T-cell (primary cell): ENCODE results near the gene HERPUD2. TPM values are rescaled to one million over a fixed set of nuclear protein-coding genes. Genes with fewer than 3 reads are reported as not detected.
"Not testable (repeated sequence)": the region's sequence is repeated elsewhere in the genome, so short reads cannot be mapped to it uniquely, and the experiment has no call there.

Experiments
- ATAC-seq, 4 experiments: fragments of 200-7000 bp in 3 of 4; fragments of 150-1000 bp in 1 of 4; cut with Tn5 transposase; replicated peaks in 1 of 4; 1 replicate in 3 of 4; 2 replicates in 1 of 4; pipeline ENCODE4 v1.10.0; 2021; ENCODE audit warnings: moderate library complexity in 3 of 4, mild to moderate bottlenecking in 2 of 4, moderate number of reproducible peaks in 1 of 4
- CTCF ChIA-PET, 2 donors: fragments of 300-600 bp; sonication (Branson Sonifier 250); formaldehyde crosslinking; loops; one replicate each; lab custom pipeline; 2022; ENCODE audit warnings: antibody characterized with exemption in 2 of 2; lab: Charles Lee
- POLR2A ChIA-PET, 2 donors: fragments of 300-600 bp; sonication (Branson Sonifier 250); formaldehyde crosslinking; loops; one replicate each; lab custom pipeline; 2022; ENCODE audit warnings: antibody characterized with exemption in 2 of 2; lab: Charles Lee
- DNase-seq, 35 experiments: peaks; one replicate each; pipeline versions ENCODE4 v3.0.0 to v3.0.0-alpha.2; 2013 to 2023
- H3K27ac ChIP-seq: one replicate; pipeline ENCODE4 v1.5.1; 2013; ENCODE audit warnings: low read length
- H3K27me3 ChIP-seq, 2 experiments: replicated peaks in 1 of 2; 1 replicate in 1 of 2; 2 replicates in 1 of 2; pipeline versions ENCODE4 v1.6.1 to v1.7.0; 2013; ENCODE audit warnings: low read length in 1 of 2, mixed read lengths in 1 of 2; ENCODE audit not compliant: control insufficient read depth in 2 of 2, insufficient read depth in 2 of 2; ENCODE audit errors: extremely low read depth in 1 of 2
- H3K36me3 ChIP-seq, 2 donors: 1 replicate in 1 of 2; 2 replicates in 1 of 2; pipeline versions ENCODE4 v1.6.1 to v1.7.0; 2013; ENCODE audit warnings: low read length in 1 of 2; ENCODE audit not compliant: control insufficient read depth in 2 of 2, insufficient read depth in 1 of 2; ENCODE audit errors: extremely low read depth in 1 of 2
- H3K4me1 ChIP-seq, 2 experiments: 1 replicate in 1 of 2; 2 replicates in 1 of 2; pipeline versions ENCODE4 v1.6.1 to v1.7.0; 2013; ENCODE audit warnings: low read length in 2 of 2, mixed read lengths in 1 of 2; ENCODE audit not compliant: insufficient read depth in 2 of 2, control insufficient read depth in 1 of 2; ENCODE audit errors: extremely low read depth in 1 of 2
- H3K4me3 ChIP-seq, 2 donors: 1 replicate in 1 of 2; 2 replicates in 1 of 2; pipeline versions ENCODE4 v1.5.1 to v1.7.0; 2013; ENCODE audit warnings: mild to moderate bottlenecking in 2 of 2, low read length in 1 of 2, moderate library complexity in 1 of 2; ENCODE audit not compliant: control insufficient read depth in 1 of 2; ENCODE audit errors: extremely low read depth in 1 of 2
- H3K9me3 ChIP-seq: 2 replicates; pipeline ENCODE4 v1.7.0; 2013
- H3K27ac Mint-ChIP-seq, 2 donors: one replicate each; pipeline ENCODE4 v1.8.0; 2020 to 2021; ENCODE audit warnings: mild to moderate bottlenecking in 2 of 2, mixed read lengths in 2 of 2
- H3K27me3 Mint-ChIP-seq, 2 donors: one replicate each; pipeline ENCODE4 v1.8.0; 2021 to 2022; ENCODE audit warnings: mixed read lengths in 2 of 2
- H3K36me3 Mint-ChIP-seq: one replicate; pipeline ENCODE4 v1.8.0; 2021; ENCODE audit warnings: mixed read lengths
- H3K4me1 Mint-ChIP-seq, 3 donors: one replicate each; pipeline ENCODE4 v1.8.0; 2020 to 2022; ENCODE audit warnings: mixed read lengths in 3 of 3, mild to moderate bottlenecking in 1 of 3
- H3K4me3 Mint-ChIP-seq, 3 donors: one replicate each; pipeline ENCODE4 v1.8.0; 2020 to 2022; ENCODE audit warnings: mild to moderate bottlenecking in 3 of 3, mixed read lengths in 3 of 3, moderate library complexity in 3 of 3
- H3K9me3 Mint-ChIP-seq, 3 donors: one replicate each; pipeline ENCODE4 v1.8.0; 2020 to 2022; ENCODE audit warnings: mixed read lengths in 3 of 3
- WGBS: methylation state at CpG from one replicate; pipeline ENCODE4 v1.1.5; 2013; ENCODE audit warnings: missing lambda C conversion rate; ENCODE audit not compliant: insufficient coverage; 5-methylcytosine and 5-hydroxymethylcytosine counted together
- total RNA-seq, 35 experiments: library from RNA in 6 of 35; stranded (reverse) in 6 of 35; fragments of 120-200 nt in 1 of 35; gene quantifications; one replicate each; pipeline versions ENCODE4 v1.2.1 to v1.2.4 and lab custom pipeline; 2013 to 2026

HERPUD2 gene
- total RNA-seq, 5 donors from 2014 or later (not counting 1 experiment from before 2014, with no cell fraction given): 58.4 to 122 (median 67.5) TPM

DNA sequence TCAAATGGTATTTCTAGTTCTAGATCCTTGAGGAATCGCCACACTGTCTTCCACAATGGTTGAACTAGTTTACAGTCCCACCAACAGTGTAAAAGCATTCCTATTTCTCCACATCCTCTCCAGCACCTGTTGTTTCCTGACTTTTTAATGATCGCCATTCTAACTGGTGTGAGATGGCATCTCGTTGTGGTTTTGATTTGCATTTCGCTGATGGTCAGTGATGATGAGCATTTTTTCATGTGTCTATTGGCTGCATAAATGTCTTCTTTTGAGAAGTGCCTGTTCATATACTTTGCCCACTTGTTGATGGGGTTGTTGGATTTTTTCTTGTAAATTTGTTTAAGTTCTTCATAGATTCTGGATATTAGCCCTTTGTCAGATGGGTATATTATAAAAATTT is 34.5 kb downstream of the HERPUD2 start:
- H3K27ac ChIP-seq, H3K4me3 ChIP-seq, H3K27me3 ChIP-seq, H3K9me3 ChIP-seq, H3K4me1 ChIP-seq, H3K27me3 Mint-ChIP-seq, H3K27ac Mint-ChIP-seq, CTCF ChIA-PET, POLR2A ChIA-PET, H3K4me3 Mint-ChIP-seq, DNase-seq, ATAC-seq: not testable (repeated sequence)
- Mint-ChIP-seq H3K36me3 (peaks cover 85% of the 10 kb centered on the region), H3K4me1 (peaks cover 43 to 57% (median 46%) of the 10 kb centered on the region in 3 donors), H3K9me3 (peaks cover 4 to 11% (median 7%) of the 10 kb centered on the region in 3 donors)
- peaks cover 9 to 21% of the 10 kb centered on the region in 2 donors for H3K36me3 ChIP-seq
- 100% methylated on average over 2 of the region's 4 CpGs for WGBS

DNA sequence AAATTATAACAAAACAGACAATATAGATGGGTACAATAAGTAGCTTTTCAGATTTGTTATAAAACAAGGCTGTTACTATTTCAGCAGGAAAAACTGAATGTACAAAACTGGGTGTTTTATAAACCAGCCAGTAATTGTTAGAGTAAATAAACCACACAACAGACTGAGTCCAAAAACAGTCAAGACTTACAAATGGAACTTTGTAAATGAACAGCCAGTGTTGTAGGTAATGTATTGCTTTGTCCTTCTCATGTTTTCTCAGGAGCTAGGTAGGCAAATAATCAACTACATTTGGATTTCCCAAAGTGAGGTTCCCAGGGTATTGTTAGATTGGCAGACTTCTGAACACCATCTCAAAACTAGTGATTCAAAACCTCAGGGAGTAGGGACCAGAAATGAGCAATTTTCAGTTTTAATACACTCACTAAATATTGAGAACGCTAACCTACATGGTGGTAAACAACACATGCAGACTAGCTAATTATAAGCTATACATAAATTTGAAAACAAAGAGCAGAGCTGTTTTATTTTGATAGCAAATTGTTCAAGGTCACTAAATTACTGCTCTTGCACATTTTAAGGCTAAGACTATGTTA is 36.2 kb downstream of the HERPUD2 start:
- CTCF ChIA-PET: interaction anchor here (0.5 to 1.8 kb wide), 6 partner anchors 12 to 148 kb away, joined by 3 to 5 read pairs (median 3); partner anchors contain the start of gene SEPTIN7 (in 1 of the 2)
- Mint-ChIP-seq H3K4me3 (no peak overlapping the region), H3K27me3 (no peaks in the 10 kb centered on the region), H3K36me3 (peaks cover 81% of the 10 kb centered on the region), H3K27ac (peak overlapping the region in 1 of 2 donors; percentile 83), H3K4me1 (peaks cover 52 to 66% (median 56%) of the 10 kb centered on the region in 3 donors), H3K9me3 (peaks cover 7 to 13% (median 9%) of the 10 kb centered on the region in 3 donors)
- POLR2A ChIA-PET: interaction anchor here (0.6 kb wide), 2 partner anchors 32 to 1698 kb away, joined by 3 read pairs; no protein-coding TSS in a partner anchor
- Histone ChIP-seq H3K27me3 (no peaks in the 10 kb centered on the region), H3K27ac (no peak overlapping the region), H3K36me3 (peaks cover 0 to 9% of the 10 kb centered on the region in 2 donors), H3K4me3 (no peak overlapping the region), H3K4me1 (peaks cover 0 to 6% of the 10 kb centered on the region in 2 experiments), H3K9me3 (no peaks in the 10 kb centered on the region)
- ATAC-seq (no peak), DNase-seq (no peak)
- WGBS: no CpG with 5 or more reads among the region's 1 CpG

DNA sequence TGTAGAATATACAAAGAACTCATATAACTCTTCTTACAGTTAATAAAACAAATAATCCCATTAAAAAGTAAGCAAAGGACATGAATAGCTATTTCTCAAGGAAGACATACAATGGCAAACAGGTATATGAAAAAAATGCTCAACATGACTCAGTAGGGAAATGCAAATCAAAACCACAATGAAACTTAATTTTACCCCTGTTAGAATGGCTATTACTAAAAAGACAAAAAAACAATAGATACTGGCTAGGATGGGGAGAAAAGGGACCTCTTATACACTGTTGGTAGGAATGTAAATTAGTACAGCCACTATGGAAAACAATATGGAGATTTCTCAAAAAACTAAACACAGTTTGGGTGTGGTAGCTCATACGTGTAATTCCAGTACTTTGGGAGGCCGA is 37.8 kb downstream of the HERPUD2 start:
- POLR2A ChIA-PET: no interaction called here

DNA sequence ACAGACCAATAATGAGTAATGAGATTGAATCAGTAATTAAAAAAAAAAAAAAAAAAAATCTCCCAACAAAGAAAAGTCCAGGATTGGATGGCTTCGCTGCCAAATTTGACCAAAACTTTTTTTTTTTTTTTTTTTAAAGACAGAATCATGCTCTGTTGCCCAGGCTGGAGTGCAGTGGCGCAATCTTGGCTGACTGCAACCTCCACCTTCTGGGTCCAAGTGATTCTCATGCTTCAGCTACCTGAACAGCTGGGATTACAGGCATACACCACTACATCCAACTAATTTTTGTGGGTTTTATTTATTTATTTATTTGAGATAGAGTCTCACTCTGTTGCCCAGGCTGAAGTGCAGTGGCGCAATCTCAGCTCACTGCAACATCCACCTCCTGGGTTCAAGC is 40.4 kb downstream of the HERPUD2 start:
- ATAC-seq, H3K27me3 ChIP-seq, H3K4me3 ChIP-seq, H3K27ac Mint-ChIP-seq, POLR2A ChIA-PET, H3K9me3 ChIP-seq, H3K27me3 Mint-ChIP-seq, H3K27ac ChIP-seq, DNase-seq: not testable (repeated sequence)
- CTCF ChIA-PET: interaction anchor here in 1 of 2 donors (1.0 kb wide), 1 partner anchor 75 kb away, joined by 7 read pairs; no protein-coding TSS in a partner anchor
- peaks cover 70% of the 10 kb centered on the region for H3K36me3 Mint-ChIP-seq
- H3K4me1 Mint-ChIP-seq: peaks cover 80 to 90% (median 87%) of the 10 kb centered on the region in 3 donors
- WGBS: 100% methylated on average over 2 of the region's 3 CpGs
- H3K4me3 Mint-ChIP-seq: peak overlapping the region in 1 of 3 donors; percentile 71
- H3K4me1 ChIP-seq: peaks cover 0 to 26% of the 10 kb centered on the region in 2 experiments
- H3K36me3 ChIP-seq: peaks cover 0 to 19% of the 10 kb centered on the region in 2 donors
- H3K9me3 Mint-ChIP-seq: peaks cover 8 to 23% (median 12%) of the 10 kb centered on the region in 3 donors

More for the DNA sequence above, 37.8 kb downstream of the HERPUD2 start:
- Mint-ChIP-seq H3K4me1 (peaks cover 67 to 79% (median 69%) of the 10 kb centered on the region in 3 donors), H3K9me3 (peaks cover 5 to 22% (median 14%) of the 10 kb centered on the region in 3 donors), H3K27ac (peak overlapping the region; percentile 23 to 51), H3K36me3 (peaks cover 80% of the 10 kb centered on the region), H3K27me3 (no peaks in the 10 kb centered on the region), H3K4me3 (peak overlapping the region in 1 of 3 donors; percentile 5)
- H3K27me3 ChIP-seq: no peaks in the 10 kb centered on the region
- H3K9me3 ChIP-seq: peaks cover 6% of the 10 kb centered on the region
- H3K36me3 ChIP-seq: peaks cover 0 to 9% of the 10 kb centered on the region in 2 donors
- H3K4me1 ChIP-seq: peaks cover 0 to 11% of the 10 kb centered on the region in 2 experiments
- H3K27ac ChIP-seq: no peak overlapping the region
- CTCF ChIA-PET: interaction anchor here (0.6 kb wide), 2 partner anchors 13 to 65 kb away, joined by 3 to 6 read pairs; no protein-coding TSS in a partner anchor
- no peak overlapping the region for H3K4me3 ChIP-seq
- no CpG with 5 or more reads among the region's 2 CpGs for WGBS
- DNase-seq (no peak), ATAC-seq (no peak)

DNA sequence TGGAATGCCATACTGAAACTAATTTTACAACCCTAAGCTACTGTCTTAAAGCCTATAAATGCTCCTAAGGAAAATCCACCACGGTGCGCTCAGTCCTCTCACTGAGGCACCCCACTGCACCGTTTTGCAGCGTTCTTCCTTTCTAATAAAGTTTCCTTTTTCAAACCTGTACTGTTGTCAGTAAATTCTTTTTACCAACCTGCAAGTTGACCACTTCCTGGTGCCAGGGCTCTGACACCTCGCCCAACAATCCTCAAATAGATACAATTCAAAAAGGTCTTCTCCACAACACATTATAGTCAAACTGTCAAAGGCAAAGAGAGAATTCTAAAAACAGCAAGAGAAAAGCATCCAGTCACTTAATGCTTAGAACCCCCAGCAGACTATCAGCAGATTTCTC is 42.8 kb downstream of the HERPUD2 start:
- ATAC-seq (peak; percentile 32 to 70 (median 54)), DNase-seq (peak in 17 of 35 experiments; percentile 4 to 37 (median 20))
- CTCF ChIA-PET: no interaction called here
- Histone ChIP-seq H3K9me3 (peaks cover 6% of the 10 kb centered on the region), H3K4me3 (no peak overlapping the region), H3K4me1 (peaks cover 9 to 31% of the 10 kb centered on the region in 2 experiments), H3K27me3 (no peaks in the 10 kb centered on the region), H3K36me3 (peaks cover 0 to 20% of the 10 kb centered on the region in 2 donors), H3K27ac (peak overlapping the region; percentile 21)
- Mint-ChIP-seq H3K9me3 (peaks cover 8 to 21% (median 12%) of the 10 kb centered on the region in 3 donors), H3K27ac (peak overlapping the region; percentile 64 to 94), H3K27me3 (no peaks in the 10 kb centered on the region), H3K36me3 (peaks cover 67% of the 10 kb centered on the region), H3K4me1 (peaks cover 86 to 96% (median 93%) of the 10 kb centered on the region in 3 donors), H3K4me3 (peak overlapping the region in 2 of 3 donors; percentile 60 to 71)
- POLR2A ChIA-PET: no interaction called here
- 65% methylated on average over 2 of the region's 5 CpGs for WGBS

DNA sequence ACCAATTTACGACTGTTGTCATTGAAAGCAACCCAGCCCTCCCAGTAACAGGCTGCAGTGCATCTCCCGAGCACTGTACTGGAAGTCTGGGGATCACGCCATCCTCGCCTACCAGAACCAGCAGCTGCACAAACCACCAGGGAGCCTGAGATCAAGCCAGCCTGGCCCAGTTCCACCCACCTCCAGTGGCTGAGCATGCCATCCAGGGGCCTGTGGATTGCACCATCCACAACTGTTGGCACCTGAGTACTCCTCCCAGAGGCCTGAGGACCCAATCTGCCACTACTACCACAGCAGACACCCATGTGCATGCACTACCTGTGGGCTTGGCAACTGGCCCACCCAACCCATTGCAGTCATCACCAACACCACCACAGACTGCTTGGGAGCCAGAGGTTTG is 44.2 kb downstream of the HERPUD2 start:
- no peak overlapping the region for H3K27ac Mint-ChIP-seq
- no peak for ATAC-seq
- POLR2A ChIA-PET: no interaction called here
- H3K36me3 ChIP-seq: peaks cover 0 to 15% of the 10 kb centered on the region in 2 donors
- peak overlapping the region in 1 of 3 donors; percentile 71 for H3K4me3 Mint-ChIP-seq
- H3K4me3 ChIP-seq: no peak overlapping the region
- H3K9me3 ChIP-seq: peaks cover 6% of the 10 kb centered on the region
- peaks cover 12 to 37% of the 10 kb centered on the region in 2 experiments for H3K4me1 ChIP-seq
- H3K36me3 Mint-ChIP-seq: peaks cover 59% of the 10 kb centered on the region
- H3K27me3 Mint-ChIP-seq: no peaks in the 10 kb centered on the region
- CTCF ChIA-PET: no interaction called here
- DNase-seq: no peak
- no peaks in the 10 kb centered on the region for H3K27me3 ChIP-seq
- 98% methylated on average over 4 of the region's 4 CpGs for WGBS
- H3K4me1 Mint-ChIP-seq: peaks cover 85 to 97% (median 94%) of the 10 kb centered on the region in 3 donors
- no peak overlapping the region for H3K27ac ChIP-seq
- peaks cover 8 to 21% (median 12%) of the 10 kb centered on the region in 3 donors for H3K9me3 Mint-ChIP-seq
